Spinal cord (tissue), 10 donors: ENCODE data around the gene PSAP. TPM values are rescaled to one million over a fixed set of nuclear protein-coding genes. Genes with fewer than 3 reads are reported as not detected.
A peak's percentile ranks its signal among the peaks of the same experiment; 100 is the strongest.

Source experiments
- DNase-seq, 6 donors: peaks; one replicate each; pipeline versions ENCODE4 v3.0.0 to v3.0.0-alpha.2; 2013 to 2015; ENCODE audit warnings: low spot score in 6 of 6, low read depth in 4 of 6
- H3K27ac ChIP-seq: one replicate; pipeline ENCODE4 v1.5.1; 2013; ENCODE audit warnings: low read depth, low read length, control low read depth
- H3K27me3 ChIP-seq: one replicate; pipeline ENCODE4 v1.6.1; 2013; ENCODE audit warnings: low read length; ENCODE audit not compliant: control insufficient read depth, insufficient read depth
- H3K36me3 ChIP-seq: one replicate; pipeline ENCODE4 v1.6.1; 2013; ENCODE audit warnings: low read length; ENCODE audit not compliant: control insufficient read depth, insufficient read depth
- H3K4me1 ChIP-seq: one replicate; pipeline ENCODE4 v1.6.1; 2013; ENCODE audit warnings: low read length; ENCODE audit not compliant: control insufficient read depth, insufficient read depth
- H3K4me3 ChIP-seq: one replicate; pipeline ENCODE4 v1.5.1; 2013; ENCODE audit warnings: low read depth, low read length, control low read depth
- H3K9me3 ChIP-seq: one replicate; pipeline ENCODE4 v1.6.1; 2013; ENCODE audit warnings: low read length; ENCODE audit not compliant: control insufficient read depth, insufficient read depth
- WGBS: methylation state at CpG from one replicate; pipeline ENCODE4 v1.1.5; 2013; ENCODE audit warnings: missing lambda C conversion rate; ENCODE audit not compliant: insufficient coverage; 5-methylcytosine and 5-hydroxymethylcytosine counted together
- polyA plus RNA-seq, 2 donors: library from polyadenylated mRNA; unstranded; fragments of 120-200 nt; gene quantifications; one replicate each; pipeline ENCODE4 v1.2.1, GENCODE V29; 2013; ENCODE audit not compliant: insufficient read length in 2 of 2
- total RNA-seq, 2 donors: library from RNA; depleted of rRNA in 1 of 2; stranded (reverse); fragments of 120-200 nt in 1 of 2; fragments of >200 nt in 1 of 2; gene quantifications; one replicate each; pipeline versions ENCODE4 v1.2.3 to v1.2.4, GENCODE V29; 2013 to 2014
- donor health status: healthy.

Gene PSAP
- total and polyA plus RNA-seq, 4 donors: 882 to 1,358 (median 1,236) TPM

DNA sequence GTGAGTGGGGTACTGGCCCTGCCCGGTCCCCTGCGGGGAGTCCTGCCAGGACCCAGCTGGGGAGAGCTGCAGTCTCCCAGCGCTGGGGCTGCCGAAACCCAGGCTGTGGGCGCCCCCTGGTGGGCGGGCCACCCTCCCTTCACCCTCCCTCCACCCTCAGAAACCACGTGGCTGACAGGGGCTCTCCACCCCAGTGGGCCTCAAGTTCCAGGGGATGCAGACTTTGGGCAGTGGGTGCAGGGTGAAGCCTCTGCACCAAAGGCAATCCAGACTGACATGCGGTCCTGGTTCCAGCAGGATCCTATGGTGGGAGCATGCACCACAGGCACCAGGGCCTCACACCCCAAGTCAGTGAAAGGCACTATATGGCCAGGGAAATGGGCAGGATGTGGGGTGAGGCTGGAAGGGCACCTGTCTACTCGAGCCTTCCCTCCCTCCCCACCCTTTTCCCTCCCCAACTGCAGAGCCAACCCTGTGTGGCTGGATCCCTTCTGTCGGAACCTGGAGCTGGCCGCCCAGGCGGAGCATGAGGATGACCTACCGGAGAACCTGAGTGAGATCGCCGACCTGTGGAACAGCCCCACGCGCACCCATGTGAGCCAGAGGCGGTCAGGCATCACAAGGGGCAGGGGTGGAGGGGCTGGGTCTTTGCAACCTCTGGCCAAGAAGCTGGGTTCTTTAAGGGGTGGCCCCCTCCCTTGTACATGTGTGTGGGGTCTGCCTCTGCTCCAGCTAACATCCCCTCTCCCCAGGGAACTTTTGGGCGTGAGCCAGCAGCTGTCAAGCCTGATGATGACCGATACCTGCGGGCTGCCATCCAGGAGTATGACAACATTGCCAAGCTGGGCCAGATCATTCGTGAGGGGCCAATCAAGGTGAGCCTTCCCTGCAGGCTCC, 38.8 kb downstream of the PSAP start:
- 64% methylated on average over 11 of the region's 22 CpGs for WGBS
- peak in 2 of 6 donors; percentile 53 to 61 for DNase-seq
- Histone ChIP-seq H3K36me3 (peaks cover 69% of the 10 kb centered on the region), H3K4me3 (no peak overlapping the region), H3K27me3 (no peaks in the 10 kb centered on the region), H3K4me1 (peaks cover 26% of the 10 kb centered on the region), H3K27ac (no peak overlapping the region), H3K9me3 (no peaks in the 10 kb centered on the region)

- no peaks in the 10 kb centered on the region for H3K9me3 ChIP-seq
- peaks cover 20% of the 10 kb centered on the region for H3K4me1 ChIP-seq
- no peaks in the 10 kb centered on the region for H3K27me3 ChIP-seq
- H3K4me3 ChIP-seq: no peak overlapping the region
- DNase-seq: no peak
- WGBS: 83% methylated on average over 18 of the region's 19 CpGs
- peaks cover 62% of the 10 kb centered on the region for H3K36me3 ChIP-seq
- no peak overlapping the region for H3K27ac ChIP-seq
Observed at GRCh38 chr10:71811351-71811750, 39.7 kb downstream of the PSAP start.

DNA sequence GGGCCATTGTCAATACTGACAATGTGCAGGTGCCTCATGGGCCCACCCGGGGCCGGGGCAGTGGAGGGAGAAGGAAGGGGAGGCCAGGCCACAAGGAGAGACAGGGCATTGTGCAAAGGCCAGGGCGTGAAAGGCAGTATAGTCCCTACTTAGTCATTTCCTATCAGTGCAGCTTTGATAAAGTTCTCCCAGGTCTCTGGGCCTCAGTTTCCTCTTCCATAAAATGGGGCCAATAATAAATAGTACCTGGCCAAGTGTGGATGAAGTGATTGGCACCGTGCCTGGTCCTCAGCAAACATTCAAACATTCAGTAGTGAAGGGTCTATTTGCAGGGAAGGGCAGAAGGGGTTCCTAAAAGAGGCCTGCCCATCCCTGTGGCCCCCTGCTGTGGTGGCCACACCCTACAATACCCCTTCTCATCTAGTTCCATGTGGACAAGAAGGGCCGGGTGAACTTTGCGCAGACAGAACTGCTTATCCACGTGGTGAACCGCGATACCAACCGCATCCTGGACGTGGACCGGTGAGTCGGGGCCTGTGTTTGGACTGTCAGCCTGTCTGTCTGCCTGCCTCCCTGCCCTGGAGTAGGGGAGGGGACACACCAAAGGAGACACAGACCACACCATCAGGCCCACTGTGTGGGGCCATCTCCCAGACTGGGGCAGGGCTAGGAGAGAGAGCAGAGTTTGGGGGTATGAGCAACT, 40.9 kb downstream of the PSAP start:
- Histone ChIP-seq H3K27me3 (no peaks in the 10 kb centered on the region), H3K4me3 (no peak overlapping the region), H3K9me3 (no peaks in the 10 kb centered on the region), H3K27ac (no peak overlapping the region), H3K4me1 (peaks cover 24% of the 10 kb centered on the region), H3K36me3 (peaks cover 50% of the 10 kb centered on the region)
- 91% methylated on average over 7 of the region's 13 CpGs for WGBS
- no peak for DNase-seq

DNA sequence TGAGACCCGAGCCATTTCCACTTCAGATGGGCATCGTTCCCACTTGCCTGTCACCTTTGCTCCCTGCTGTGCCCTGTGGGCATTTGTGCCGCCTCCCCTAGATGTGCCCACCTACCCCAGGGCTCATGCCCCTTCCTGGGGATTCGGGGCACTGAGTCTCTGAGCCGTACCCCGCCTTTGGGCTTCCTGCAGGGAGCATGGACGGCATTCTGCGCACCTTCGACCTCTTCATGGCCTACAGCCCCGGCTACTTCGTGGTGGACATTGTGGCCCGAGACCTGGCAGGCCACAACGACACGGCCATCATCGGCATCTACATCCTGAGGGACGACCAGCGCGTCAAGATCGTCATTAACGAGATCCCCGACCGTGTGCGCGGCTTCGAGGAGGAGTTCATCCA, 41.4 kb downstream of the PSAP start:
- Histone ChIP-seq H3K27me3 (no peaks in the 10 kb centered on the region), H3K27ac (no peak overlapping the region), H3K36me3 (peaks cover 44% of the 10 kb centered on the region), H3K4me3 (no peak overlapping the region), H3K4me1 (peaks cover 24% of the 10 kb centered on the region), H3K9me3 (no peaks in the 10 kb centered on the region)
- DNase-seq: no peak
- WGBS: 91% methylated on average over 14 of the region's 25 CpGs

- Histone ChIP-seq H3K27ac (no peak overlapping the region), H3K4me1 (peaks cover 19% of the 10 kb centered on the region), H3K27me3 (no peaks in the 10 kb centered on the region), H3K9me3 (no peaks in the 10 kb centered on the region), H3K4me3 (no peak overlapping the region), H3K36me3 (peaks cover 34% of the 10 kb centered on the region)
- WGBS: 92% methylated on average over 17 of the region's 21 CpGs
- no peak for DNase-seq
Observed at GRCh38 chr10:71807557-71808510, 43.2 kb downstream of the PSAP start.

- 91% methylated on average over 21 of the region's 23 CpGs for WGBS
- H3K4me1 ChIP-seq: peaks cover 13% of the 10 kb centered on the region
- H3K27me3 ChIP-seq: no peaks in the 10 kb centered on the region
- peaks cover 25% of the 10 kb centered on the region for H3K36me3 ChIP-seq
- no peaks in the 10 kb centered on the region for H3K9me3 ChIP-seq
- no peak overlapping the region for H3K27ac ChIP-seq
- H3K4me3 ChIP-seq: no peak overlapping the region
- no peak for DNase-seq
Observed at GRCh38 chr10:71806704-71807556, 44.1 kb downstream of the PSAP start.

DNA sequence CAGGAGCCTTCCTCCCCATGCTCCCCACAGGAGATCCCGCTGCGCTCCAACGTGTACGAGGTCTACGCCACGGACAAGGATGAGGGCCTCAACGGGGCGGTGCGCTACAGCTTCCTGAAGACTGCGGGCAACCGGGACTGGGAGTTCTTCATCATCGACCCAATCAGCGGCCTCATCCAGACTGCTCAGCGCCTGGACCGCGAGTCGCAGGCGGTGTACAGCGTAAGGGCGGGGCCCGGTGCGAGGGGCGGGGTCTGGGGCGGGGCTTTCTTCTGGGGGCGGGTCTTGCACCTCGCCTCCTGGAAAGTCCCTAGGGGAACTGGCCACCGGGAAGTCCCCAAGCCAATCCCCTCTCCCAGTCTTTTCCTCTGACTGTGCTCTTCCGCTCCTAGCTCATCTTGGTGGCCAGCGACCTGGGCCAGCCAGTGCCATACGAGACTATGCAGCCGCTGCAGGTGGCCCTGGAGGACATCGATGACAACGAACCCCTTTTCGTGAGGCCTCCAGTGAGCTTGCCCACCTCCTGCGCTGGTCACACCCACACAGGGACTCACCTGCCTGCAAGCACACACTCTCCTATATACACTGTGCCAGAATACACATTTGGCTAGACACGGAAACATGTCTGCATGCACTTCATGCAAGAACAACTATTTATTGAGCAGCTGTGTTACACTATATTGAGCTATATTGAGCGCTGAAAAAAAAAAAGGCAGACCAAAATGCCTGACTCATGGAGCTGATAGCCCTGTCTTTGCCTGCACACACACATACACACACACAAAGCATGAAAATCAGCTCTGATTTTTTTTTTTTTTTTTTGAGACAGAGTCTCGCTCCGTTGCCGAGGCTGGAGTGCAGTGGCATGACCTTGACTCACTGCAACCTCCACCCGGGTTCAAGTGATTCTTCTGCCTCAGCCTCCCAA, 45.0 kb downstream of the PSAP start:
- 29% methylated on average over 39 of the region's 41 CpGs for WGBS
- peak in 1 of 6 donors; percentile 65 for DNase-seq
- Histone ChIP-seq H3K27ac (no peak overlapping the region), H3K9me3 (no peaks in the 10 kb centered on the region), H3K27me3 (no peaks in the 10 kb centered on the region), H3K4me3 (no peak overlapping the region), H3K4me1 (peaks cover 12% of the 10 kb centered on the region), H3K36me3 (peaks cover 18% of the 10 kb centered on the region)

DNA sequence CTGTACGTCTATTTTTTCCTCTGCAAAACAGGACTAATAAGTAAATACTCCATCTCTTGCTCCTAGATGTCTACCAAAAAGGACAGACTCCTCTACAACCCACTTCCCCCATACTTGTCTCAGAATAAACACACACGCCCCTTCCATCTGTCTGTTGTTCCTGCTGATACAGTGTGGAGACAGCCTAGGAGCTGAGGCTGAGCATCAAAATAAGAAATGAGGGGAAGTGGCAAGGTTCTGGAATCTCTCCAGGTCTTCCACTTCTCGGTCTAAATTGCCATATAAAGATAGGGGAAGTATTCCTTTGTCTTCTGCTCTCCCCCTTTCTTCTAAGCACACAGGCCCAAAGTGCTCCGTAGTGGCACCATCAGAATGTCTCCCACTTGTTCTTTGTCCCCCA, 47.0 kb downstream of the PSAP start:
- H3K4me3 ChIP-seq: no peak overlapping the region
- H3K27ac ChIP-seq: no peak overlapping the region
- peak in 2 of 6 donors; percentile 15 to 66 for DNase-seq
- WGBS: 67% methylated on average over 1 of the region's 4 CpGs
- no peaks in the 10 kb centered on the region for H3K9me3 ChIP-seq
- H3K4me1 ChIP-seq: peaks cover 12% of the 10 kb centered on the region
- no peaks in the 10 kb centered on the region for H3K27me3 ChIP-seq
- peaks cover 7% of the 10 kb centered on the region for H3K36me3 ChIP-seq
